PC-3 (cell line): ENCODE results near the gene ZNF804A. TPM values are rescaled to one million over a fixed set of nuclear protein-coding genes. Genes with fewer than 3 reads are reported as not detected.

Source experiments
- ATAC-seq: fragments of 200-7000 bp; cut with Tn5 transposase; 2 replicates; pipeline ENCODE4 v1.9.1; 2020; ENCODE audit warnings: mild to moderate bottlenecking, moderate library complexity
- BruUV-seq: library from RNA; stranded (reverse); fragments of 400-500 nt; replicated peaks from 2 replicates; lab custom pipeline; 2021; lab: Mats Ljungman, UMichigan
- CTCF ChIA-PET: fragments of 300-600 bp; sonication (Branson Sonifier 250); formaldehyde crosslinking; loops from one replicate; lab custom pipeline; 2022; ENCODE audit warnings: antibody characterized with exemption; lab: Charles Lee
- POLR2A ChIA-PET: fragments of 300-600 bp; sonication (Branson Sonifier 250); formaldehyde crosslinking; loops from one replicate; lab custom pipeline; 2022; ENCODE audit warnings: antibody characterized with exemption; ENCODE audit not compliant: unreplicated experiment; lab: Charles Lee
- DNase-seq: peaks from one replicate; pipeline ENCODE4 v3.0.0-alpha.2; 2015
- H2AFZ ChIP-seq: fragments of 300-600 bp; sonication (generic); 2 replicates; pipeline ENCODE4 v1.6.0; 2016; ENCODE audit warnings: antibody characterized with exemption, low read length
- H3F3A ChIP-seq: fragments of 300-600 bp; sonication (generic); one replicate; pipeline ENCODE4 v1.6.0; 2017; ENCODE audit warnings: antibody characterized with exemption, low read length, control low read depth, mild to moderate bottlenecking; ENCODE audit not compliant: unreplicated experiment
- H3K27ac ChIP-seq: fragments of 300-600 bp; sonication (generic); 2 replicates; pipeline ENCODE4 v1.5.1; 2016; ENCODE audit warnings: mild to moderate bottlenecking, low read length
- H3K27me3 ChIP-seq: fragments of 300-600 bp; sonication (generic); 2 replicates; pipeline ENCODE4 v1.6.1; 2016; ENCODE audit warnings: low read length, mixed read lengths
- H3K36me3 ChIP-seq: fragments of 300-600 bp; sonication (generic); 2 replicates; pipeline ENCODE4 v1.6.1; 2016; ENCODE audit warnings: low read depth, mixed run types, low read length, mixed read lengths
- H3K4me1 ChIP-seq: fragments of 300-600 bp; sonication (generic); 2 replicates; pipeline ENCODE4 v1.5.1; 2016; ENCODE audit warnings: low read length; ENCODE audit not compliant: insufficient read depth
- H3K4me2 ChIP-seq: fragments of 300-600 bp; sonication (generic); 2 replicates; pipeline ENCODE4 v1.6.0; 2016; ENCODE audit warnings: low read length
- H3K4me3 ChIP-seq: fragments of 300-600 bp; sonication (generic); 2 replicates; pipeline ENCODE4 v1.5.1; 2016; ENCODE audit warnings: mild to moderate bottlenecking, low read length, mixed read lengths
- H3K79me2 ChIP-seq: fragments of 300-600 bp; sonication (generic); 2 replicates; pipeline ENCODE4 v1.6.1; 2017; ENCODE audit warnings: low read length, mixed read lengths
- H3K9ac ChIP-seq: fragments of 300-600 bp; sonication (generic); 2 replicates; pipeline ENCODE4 v1.6.0; 2016; ENCODE audit warnings: mild to moderate bottlenecking, low read length
- H3K9me2 ChIP-seq: fragments of 300-600 bp; sonication (generic); replicated peaks from 2 replicates; pipeline ENCODE4 v1.6.1; 2016; ENCODE audit warnings: mixed run types, low read length, mixed read lengths
- H3K9me3 ChIP-seq: fragments of 300-600 bp; sonication (generic); 2 replicates; pipeline ENCODE4 v1.6.1; 2016; ENCODE audit warnings: low read length, mixed read lengths
- H4K20me1 ChIP-seq: fragments of 300-600 bp; sonication (generic); 2 replicates; pipeline ENCODE4 v1.6.1; 2016; ENCODE audit warnings: low read length, mixed read lengths
- CTCF ChIP-seq: fragments of 300-600 bp; sonication (generic); conservative IDR thresholded peaks from 2 replicates; pipeline ENCODE4 v1.5.1; 2017; ENCODE audit warnings: antibody characterized with exemption, low read depth, mild to moderate bottlenecking, low read length
- EZH2 ChIP-seq: fragments of 300-600 bp; sonication (generic); IDR thresholded peaks from one replicate; pipeline ENCODE4 v1.6.1; 2017; ENCODE audit warnings: antibody characterized with exemption, mild to moderate bottlenecking, low read length; ENCODE audit not compliant: unreplicated experiment
- EZH2phosphoT487 ChIP-seq: fragments of 300-600 bp; sonication (generic); IDR thresholded peaks from 2 replicates; pipeline ENCODE4 v1.6.1; 2018; ENCODE audit warnings: mild to moderate bottlenecking, antibody characterized with exemption, low read length, borderline replicate concordance
- intact Hi-C: fragments of 100-400 bp; cut with micrococcal nuclease; formaldehyde crosslinking; loops from 2 replicates; pipeline ENCODE4 v1.9.0; 2023
- total RNA-seq: library from RNA; depleted of rRNA; stranded (reverse); fragments of >200 nt; gene quantifications from 2 replicates; pipeline ENCODE4 v1.2.3, GENCODE V29; 2014

ZNF804A gene
- total RNA-seq, 1 experiment from 2014 or later: 1.9 TPM

- Histone ChIP-seq H3F3A (no peaks in the 10 kb centered on the region), H3K4me3 (no peak overlapping the region), H3K79me2 (no peaks in the 10 kb centered on the region), H2AFZ (no peak overlapping the region), H3K27me3 (no peaks in the 10 kb centered on the region), H3K9me3 (no peaks in the 10 kb centered on the region), H3K36me3 (no peaks in the 10 kb centered on the region), H4K20me1 (no peaks in the 10 kb centered on the region), H3K9ac (no peak overlapping the region), H3K4me1 (no peaks in the 10 kb centered on the region), H3K4me2 (no peak overlapping the region), H3K27ac (no peak overlapping the region), H3K9me2 (no peaks in the 10 kb centered on the region; the same call in 1 of the 2 replicates)
- DNase-seq (no peak), ATAC-seq (no peak)
- TF ChIP-seq EZH2phosphoT487 (no peak), EZH2 (no peak), CTCF (no peak)
- POLR2A ChIA-PET: no interaction called here
- BruUV-seq: no TSS peak
- CTCF ChIA-PET: no interaction called here
- intact Hi-C loops: no loop called here
Measured at GRCh38 chr2:184721881-184722280, 123.6 kb downstream of the ZNF804A start.

GRCh38 chr2:184727813-184728212, 129.5 kb downstream of the ZNF804A start:
- H2AFZ ChIP-seq: no peak overlapping the region
- H3K9me3 ChIP-seq: no peaks in the 10 kb centered on the region
- no peaks in the 10 kb centered on the region for H4K20me1 ChIP-seq
- ATAC-seq (no peak), DNase-seq (no peak)
- no peaks in the 10 kb centered on the region for H3K4me1 ChIP-seq
- BruUV-seq: no TSS peak
- no peak overlapping the region for H3K27ac ChIP-seq
- intact Hi-C loops: no loop called here
- no peaks in the 10 kb centered on the region for H3K36me3 ChIP-seq
- H3K79me2 ChIP-seq: no peaks in the 10 kb centered on the region
- no peak overlapping the region for H3K4me3 ChIP-seq
- CTCF ChIA-PET: no interaction called here
- TF ChIP-seq EZH2phosphoT487 (no peak), CTCF (no peak), EZH2 (no peak)
- no peak overlapping the region for H3K9ac ChIP-seq
- POLR2A ChIA-PET: no interaction called here
- no peaks in the 10 kb centered on the region for H3K27me3 ChIP-seq
- H3K9me2 ChIP-seq: no peaks in the 10 kb centered on the region
- no peaks in the 10 kb centered on the region for H3F3A ChIP-seq
- H3K4me2 ChIP-seq: no peak overlapping the region

- no peak overlapping the region for H2AFZ ChIP-seq
- intact Hi-C loops: no loop called here
- no TSS peak for BruUV-seq
- TF ChIP-seq EZH2phosphoT487 (no peak), CTCF (no peak), EZH2 (no peak)
- POLR2A ChIA-PET: no interaction called here
- ATAC-seq (no peak), DNase-seq (no peak)
- H3K4me1 ChIP-seq: no peaks in the 10 kb centered on the region
- no peaks in the 10 kb centered on the region for H3K9me2 ChIP-seq
- H3K27ac ChIP-seq: no peak overlapping the region
- H4K20me1 ChIP-seq: no peaks in the 10 kb centered on the region
- CTCF ChIA-PET: no interaction called here
- no peaks in the 10 kb centered on the region for H3K9me3 ChIP-seq
- no peaks in the 10 kb centered on the region for H3K27me3 ChIP-seq
- H3K4me2 ChIP-seq: no peak overlapping the region
- no peaks in the 10 kb centered on the region for H3F3A ChIP-seq
- no peak overlapping the region for H3K9ac ChIP-seq
- no peaks in the 10 kb centered on the region for H3K79me2 ChIP-seq
- no peak overlapping the region for H3K4me3 ChIP-seq
- H3K36me3 ChIP-seq: no peaks in the 10 kb centered on the region
Measured at GRCh38 chr2:184728411-184728810, 130.1 kb downstream of the ZNF804A start.
